Left lung (tissue), 10 donors: ENCODE measurements around the gene SDHAF2. TPM values are rescaled to one million over a fixed set of nuclear protein-coding genes. Genes with fewer than 3 reads are reported as not detected.

ENCODE experiments used
- ATAC-seq: fragments of 200-7000 bp; cut with Tn5 transposase; one replicate; pipeline ENCODE4 v1.9.1; 2020; ENCODE audit warnings: moderate library complexity
- DNase-seq, 4 donors: peaks; one replicate each; pipeline ENCODE4 v3.0.0-alpha.2; 2013 to 2020
- H3K27ac ChIP-seq, 2 donors: fragments of 200-600 bp; sonication (generic) in 1 of 2; one replicate each; pipeline versions ENCODE4 v1.5.0 to v1.8.0; 2020 to 2021
- H3K27me3 ChIP-seq, 2 donors: fragments of 200-600 bp; sonication (generic) in 1 of 2; one replicate each; pipeline versions ENCODE4 v1.5.0 to v1.8.0; 2020 to 2021
- H3K36me3 ChIP-seq, 2 donors: fragments of 200-600 bp; sonication (generic) in 1 of 2; one replicate each; pipeline versions ENCODE4 v1.5.0 to v1.8.0; 2020 to 2021
- H3K4me1 ChIP-seq, 2 donors: fragments of 200-600 bp; one replicate each; pipeline ENCODE4 v1.8.0; 2021
- H3K4me3 ChIP-seq, 2 donors: fragments of 200-600 bp; sonication (generic) in 1 of 2; one replicate each; pipeline versions ENCODE4 v1.5.0 to v1.8.0; 2020 to 2021; ENCODE audit warnings: mild to moderate bottlenecking in 1 of 2
- H3K9me3 ChIP-seq, 2 donors: fragments of 200-600 bp; sonication (generic) in 1 of 2; one replicate each; pipeline versions ENCODE4 v1.5.0 to v1.8.0; 2020 to 2021
- intact Hi-C, 2 donors: fragments of 100-400 bp; cut with DNase I; formaldehyde crosslinking; loops; one replicate each; pipeline versions ENCODE4 v1.11.2 to v1.14.2; 2022
- polyA plus RNA-seq, 6 donors: library from polyadenylated mRNA; unstranded; fragments of 120-200 nt; gene quantifications; one replicate each; pipeline ENCODE4 v1.2.1, GENCODE V29; 2013; ENCODE audit not compliant: insufficient read length in 6 of 6
- total RNA-seq, 2 donors: library from RNA; stranded (reverse); fragmentation: NEBNext Ultra II Directional; extraction: Animal tissue kit (Norgen Biotek cat#: 25700); gene quantifications; one replicate each; pipeline ENCODE4 v1.2.1, GENCODE V29; 2021
- TF ChIP-seq, protein P1 (sequence below), 2 donors: fragments of 200-600 bp; sonication (generic) in 1 of 2; IDR thresholded peaks; one replicate each; pipeline versions ENCODE4 v1.5.0 to v1.8.0; 2021; ENCODE audit warnings: antibody characterized with exemption in 2 of 2
- donor health status: DM: no; HTN: yes; CAD: no.
- donor health status: DM: no; HTN: no; CAD: no.

The SDHAF2 gene
- total and polyA plus RNA-seq, 8 donors = 32.1 to 48.9 (median 41.3) TPM

DNA sequence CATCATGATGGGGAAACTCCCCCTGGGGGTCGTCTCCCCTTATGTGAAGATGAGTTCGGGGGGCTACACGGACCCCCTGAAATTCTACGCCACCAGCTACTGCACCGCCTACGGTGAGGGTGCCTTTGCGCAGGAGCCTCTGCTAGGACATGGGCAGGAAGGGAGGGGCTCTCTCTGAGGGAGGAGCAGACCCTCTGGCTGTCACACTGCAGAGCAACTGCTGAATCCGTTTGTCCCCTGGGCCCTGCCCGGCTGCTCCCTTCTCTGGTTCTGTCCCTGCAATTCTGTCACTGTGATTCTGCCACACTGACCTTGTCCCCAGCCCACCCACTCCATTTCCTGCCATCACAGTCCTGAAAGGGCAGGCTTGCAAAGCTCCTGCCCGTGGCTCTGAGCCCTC lies 51.9 kb downstream of the SDHAF2 start:
- ATAC-seq (no peak), DNase-seq (no peak)
- Histone ChIP-seq H3K9me3 (no peaks in the 10 kb centered on the region), H3K4me3 (no peak overlapping the region), H3K36me3 (no peaks in the 10 kb centered on the region), H3K27ac (no peak overlapping the region), H3K4me1 (peaks cover 5 to 7% of the 10 kb centered on the region in 2 donors), H3K27me3 (peaks cover 0 to 19% of the 10 kb centered on the region in 2 donors)
- intact Hi-C loops = no loop called here
- TF ChIP-seq, protein P1, sequence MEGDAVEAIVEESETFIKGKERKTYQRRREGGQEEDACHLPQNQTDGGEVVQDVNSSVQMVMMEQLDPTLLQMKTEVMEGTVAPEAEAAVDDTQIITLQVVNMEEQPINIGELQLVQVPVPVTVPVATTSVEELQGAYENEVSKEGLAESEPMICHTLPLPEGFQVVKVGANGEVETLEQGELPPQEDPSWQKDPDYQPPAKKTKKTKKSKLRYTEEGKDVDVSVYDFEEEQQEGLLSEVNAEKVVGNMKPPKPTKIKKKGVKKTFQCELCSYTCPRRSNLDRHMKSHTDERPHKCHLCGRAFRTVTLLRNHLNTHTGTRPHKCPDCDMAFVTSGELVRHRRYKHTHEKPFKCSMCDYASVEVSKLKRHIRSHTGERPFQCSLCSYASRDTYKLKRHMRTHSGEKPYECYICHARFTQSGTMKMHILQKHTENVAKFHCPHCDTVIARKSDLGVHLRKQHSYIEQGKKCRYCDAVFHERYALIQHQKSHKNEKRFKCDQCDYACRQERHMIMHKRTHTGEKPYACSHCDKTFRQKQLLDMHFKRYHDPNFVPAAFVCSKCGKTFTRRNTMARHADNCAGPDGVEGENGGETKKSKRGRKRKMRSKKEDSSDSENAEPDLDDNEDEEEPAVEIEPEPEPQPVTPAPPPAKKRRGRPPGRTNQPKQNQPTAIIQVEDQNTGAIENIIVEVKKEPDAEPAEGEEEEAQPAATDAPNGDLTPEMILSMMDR (IDR thresholded peaks at IDR 0.05) = no peak

DNA sequence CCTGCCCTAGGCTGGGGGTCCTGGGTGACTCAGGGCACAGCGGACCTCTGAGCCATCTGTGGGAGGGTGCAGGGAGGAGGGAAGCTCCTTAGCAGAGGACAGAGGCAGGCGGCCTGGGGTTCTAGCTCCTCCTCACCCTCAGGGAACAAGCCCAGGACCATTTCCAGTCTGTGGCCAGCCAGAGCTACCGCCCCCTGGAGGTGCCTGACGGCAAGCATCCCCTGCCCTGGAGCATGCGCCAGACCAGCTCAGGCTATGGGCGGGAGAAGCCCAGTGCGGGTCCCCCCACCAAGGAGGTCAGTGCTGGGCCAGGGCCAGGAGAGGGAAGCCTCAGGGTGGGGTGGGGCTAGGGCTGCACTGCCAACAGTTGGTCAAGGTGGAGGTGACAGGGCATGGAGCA lies 52.6 kb downstream of the SDHAF2 start:
- H3K4me3 ChIP-seq = no peak overlapping the region
- H3K9me3 ChIP-seq = no peaks in the 10 kb centered on the region
- intact Hi-C loops = no loop called here
- ATAC-seq = peak; percentile 23
- peaks cover 4 to 5% of the 10 kb centered on the region in 2 donors for H3K4me1 ChIP-seq
- no peak for DNase-seq
- peaks cover 0 to 19% of the 10 kb centered on the region in 2 donors for H3K27me3 ChIP-seq
- H3K27ac ChIP-seq = no peak overlapping the region
- H3K36me3 ChIP-seq = no peaks in the 10 kb centered on the region
- TF ChIP-seq, protein P1 (IDR thresholded peaks at IDR 0.05) = peak; percentile 13 to 45

DNA sequence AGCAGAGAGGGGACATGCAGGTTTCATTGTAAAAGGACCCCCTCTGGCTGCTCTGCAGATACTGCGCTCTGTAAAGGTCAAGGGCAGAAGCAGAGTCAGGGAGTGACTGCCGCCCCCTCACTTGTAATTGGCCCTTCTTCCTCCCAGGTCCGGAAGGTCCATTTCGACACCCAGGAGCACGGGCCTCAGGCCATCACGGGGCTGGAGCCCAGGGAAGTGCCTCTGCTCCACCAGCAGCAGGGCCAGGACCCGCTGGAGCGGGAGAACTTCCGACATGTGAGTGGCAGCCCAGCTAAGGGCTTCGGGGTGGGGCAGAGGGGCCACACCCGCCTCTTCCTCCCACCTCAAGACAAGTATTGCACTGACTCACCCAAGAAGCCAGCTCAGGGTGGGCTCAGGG lies 54.6 kb downstream of the SDHAF2 start:
- Histone ChIP-seq H3K4me3 (no peak overlapping the region), H3K36me3 (no peaks in the 10 kb centered on the region), H3K4me1 (peaks cover 4 to 5% of the 10 kb centered on the region in 2 donors), H3K27me3 (peaks cover 0 to 19% of the 10 kb centered on the region in 2 donors), H3K27ac (no peak overlapping the region), H3K9me3 (no peaks in the 10 kb centered on the region)
- intact Hi-C loops = no loop called here
- DNase-seq (no peak), ATAC-seq (no peak)
- TF ChIP-seq, protein P1 (IDR thresholded peaks at IDR 0.05) = no peak

DNA sequence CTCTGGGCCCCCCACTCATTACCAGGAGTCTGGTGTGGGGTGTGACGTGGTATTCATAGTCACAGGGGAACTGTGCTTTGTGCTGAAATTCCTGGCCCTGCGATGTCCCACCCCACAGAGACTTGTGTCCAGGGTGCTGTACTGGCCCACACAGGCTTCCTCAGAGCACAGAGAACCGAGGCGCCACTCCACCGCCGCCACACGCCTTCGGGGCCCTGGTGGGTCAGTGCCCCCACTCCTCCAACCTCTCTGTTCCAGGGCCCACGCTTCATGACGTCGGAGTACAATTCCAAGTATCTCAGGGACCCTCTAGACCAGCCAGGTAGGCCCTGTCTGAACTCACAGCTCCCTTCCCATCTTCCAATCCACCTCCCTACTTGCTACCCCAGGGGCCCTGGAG lies 55.2 kb downstream of the SDHAF2 start:
- no peak for ATAC-seq
- peaks cover 0 to 19% of the 10 kb centered on the region in 2 donors for H3K27me3 ChIP-seq
- H3K27ac ChIP-seq = no peak overlapping the region
- no peak overlapping the region for H3K4me3 ChIP-seq
- H3K36me3 ChIP-seq = no peaks in the 10 kb centered on the region
- TF ChIP-seq, protein P1 (IDR thresholded peaks at IDR 0.05) = no peak
- no peaks in the 10 kb centered on the region for H3K9me3 ChIP-seq
- H3K4me1 ChIP-seq = peaks cover 5 to 7% of the 10 kb centered on the region in 2 donors
- intact Hi-C loops = no loop called here
- no peak for DNase-seq

DNA sequence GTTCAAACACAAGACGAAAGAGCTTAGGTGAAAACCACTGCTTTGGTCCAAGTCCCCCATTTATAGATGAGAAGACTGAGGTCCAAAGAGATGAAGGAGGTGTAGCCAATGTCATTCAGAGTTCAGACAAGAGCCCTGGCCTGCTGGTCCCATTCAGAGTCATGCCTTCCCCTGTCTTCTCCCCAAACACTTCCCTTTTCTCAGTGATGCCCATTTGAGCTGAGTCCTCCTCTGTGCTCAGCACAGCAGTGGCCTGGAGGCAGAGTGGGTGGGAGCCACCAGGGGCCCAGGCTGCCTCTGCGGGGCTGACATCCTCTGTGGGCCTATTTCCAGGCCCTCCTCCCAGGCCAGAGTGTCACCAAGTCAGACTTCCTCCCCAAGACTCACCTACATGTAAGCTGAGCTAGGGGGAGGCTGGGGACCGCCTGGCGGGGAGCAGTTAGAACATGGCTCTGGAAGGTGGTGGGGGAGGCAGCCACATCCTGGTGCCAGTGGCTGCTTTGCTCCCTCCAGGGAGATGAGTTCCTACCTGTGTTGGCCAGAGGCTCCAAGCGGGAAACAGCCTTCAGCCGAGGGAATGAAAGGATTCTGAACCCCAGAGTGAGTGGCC lies 56.2 kb downstream of the SDHAF2 start:
- no peak for ATAC-seq
- intact Hi-C loops = no loop called here

More for the DNA sequence above, 56.2 kb downstream of the SDHAF2 start:
- DNase-seq = no peak
- TF ChIP-seq, protein P1 (IDR thresholded peaks at IDR 0.05) = no peak
- Histone ChIP-seq H3K27ac (no peak overlapping the region), H3K9me3 (no peaks in the 10 kb centered on the region), H3K27me3 (peaks cover 0 to 17% of the 10 kb centered on the region in 2 donors), H3K4me1 (peaks cover 5 to 7% of the 10 kb centered on the region in 2 donors), H3K4me3 (no peak overlapping the region), H3K36me3 (no peaks in the 10 kb centered on the region)
